A673 (cell line): ENCODE measurements around the gene LRFN4. TPM values are rescaled to one million over a fixed set of nuclear protein-coding genes. Genes with fewer than 3 reads are reported as not detected.

Experiments used
- BruUV-seq: library from RNA; stranded (reverse); fragments of 400-500 nt; replicated peaks from 2 replicates; lab custom pipeline; 2021; lab: Mats Ljungman, UMichigan
- CTCF ChIA-PET: fragments of 300-600 bp; sonication (Branson Sonifier 250); formaldehyde crosslinking; loops from one replicate; lab custom pipeline; 2022; ENCODE audit warnings: antibody characterized with exemption; lab: Charles Lee
- POLR2A ChIA-PET: fragments of 300-600 bp; sonication (Branson Sonifier 250); formaldehyde crosslinking; loops from one replicate; lab custom pipeline; 2022; ENCODE audit warnings: antibody characterized with exemption; ENCODE audit not compliant: low non-redundant PET; lab: Charles Lee
- DNase-seq: peaks from one replicate; pipeline ENCODE4 v3.0.0-alpha.2; 2015; ENCODE audit warnings: low spot score
- H3K27ac ChIP-seq: fragments of 200-600 bp; sonication (generic); 2 replicates; pipeline ENCODE4 v1.5.1; 2016; ENCODE audit warnings: mixed run types, low read depth, mild to moderate bottlenecking, mixed read lengths, antibody characterized with exemption, low read length; ENCODE audit not compliant: poor library complexity, severe bottlenecking
- H3K27me3 ChIP-seq: fragments of 200-600 bp; sonication (generic); replicated peaks from 2 replicates; pipeline ENCODE4 v1.6.1; 2017; ENCODE audit warnings: mixed run types, low read depth, mild to moderate bottlenecking, mixed read lengths, antibody characterized with exemption, low read length; ENCODE audit not compliant: insufficient read depth, poor library complexity
- H3K36me3 ChIP-seq: fragments of 200-600 bp; sonication (generic); 2 replicates; pipeline ENCODE4 v1.6.1; 2016; ENCODE audit warnings: mixed run types, mild to moderate bottlenecking, mixed read lengths, antibody characterized with exemption, low read length; ENCODE audit not compliant: insufficient read depth, poor library complexity, severe bottlenecking
- H3K4me1 ChIP-seq: fragments of 200-600 bp; sonication (generic); 2 replicates; pipeline ENCODE4 v1.6.1; 2017; ENCODE audit warnings: mixed run types, mild to moderate bottlenecking, mixed read lengths, antibody characterized with exemption, low read length; ENCODE audit not compliant: insufficient read depth, poor library complexity, severe bottlenecking
- H3K4me3 ChIP-seq: fragments of 200-600 bp; sonication (generic); 2 replicates; pipeline ENCODE4 v1.5.1; 2016; ENCODE audit warnings: low read depth, mixed run types, mild to moderate bottlenecking, mixed read lengths, low read length; ENCODE audit not compliant: poor library complexity, severe bottlenecking
- H3K9me3 ChIP-seq: fragments of 200-600 bp; sonication (generic); 2 replicates; pipeline ENCODE4 v1.6.1; 2016; ENCODE audit warnings: mixed run types, low read depth, mild to moderate bottlenecking, mixed read lengths, antibody characterized with exemption, low read length; ENCODE audit not compliant: poor library complexity, severe bottlenecking
- CTCF ChIP-seq: fragments of 300-800, 200-600 bp; sonication (generic); conservative IDR thresholded peaks from 2 replicates; pipeline ENCODE4 v1.5.1; 2017; ENCODE audit warnings: low read depth, mild to moderate bottlenecking, antibody characterized with exemption, low read length, moderate library complexity, mixed read lengths
- EZH2 ChIP-seq: fragments of 200-600 bp; sonication (generic); IDR thresholded peaks from 2 replicates; pipeline ENCODE4 v1.6.1; 2017; ENCODE audit warnings: borderline replicate concordance, low read depth, mild to moderate bottlenecking, mixed read lengths, antibody characterized with exemption, low read length; ENCODE audit not compliant: poor library complexity, severe bottlenecking
- intact Hi-C: fragments of 100-400 bp; cut with micrococcal nuclease; formaldehyde crosslinking; loops from one replicate; pipeline ENCODE4 v1.10.0; 2022; ENCODE audit not compliant: unreplicated experiment
- total RNA-seq: library from RNA; stranded (reverse); gene quantifications from 2 replicates; pipeline ENCODE4 v1.2.3, GENCODE V29; 2021

The LRFN4 gene
- total RNA-seq, 1 experiment from 2014 or later = 57.2 TPM

- TF ChIP-seq EZH2 (no peak), CTCF (no peak)
- BruUV-seq = no TSS peak
- ChIA-PET CTCF (interaction anchor here (0.6 to 0.9 kb wide), 2 partner anchors 13 to 236 kb away, joined by 3 read pairs; no protein-coding TSS in a partner anchor), POLR2A (no interaction called here)
- H3K27ac ChIP-seq = no peak overlapping the region
- peaks cover 33% of the 10 kb centered on the region for H3K4me1 ChIP-seq
- no peak overlapping the region for H3K4me3 ChIP-seq
- no peaks in the 10 kb centered on the region for H3K27me3 ChIP-seq
- H3K9me3 ChIP-seq = no peaks in the 10 kb centered on the region
- no peak for DNase-seq
- H3K36me3 ChIP-seq = no peaks in the 10 kb centered on the region
- intact Hi-C loops = no loop called here
Observed at GRCh38 chr11:66884443-66884842, 27.6 kb downstream of the LRFN4 start.

- ChIA-PET POLR2A (no interaction called here), CTCF (interaction anchor here (0.9 kb wide), 1 partner anchor 9 kb away, joined by 4 read pairs; no protein-coding TSS in a partner anchor)
- Histone ChIP-seq H3K27me3 (no peaks in the 10 kb centered on the region), H3K4me1 (peaks cover 29% of the 10 kb centered on the region), H3K36me3 (no peaks in the 10 kb centered on the region), H3K27ac (no peak overlapping the region), H3K4me3 (no peak overlapping the region), H3K9me3 (no peaks in the 10 kb centered on the region)
- BruUV-seq = no TSS peak
- DNase-seq = no peak
- no peak for TF ChIP-seq EZH2
- TF ChIP-seq CTCF = no peak
- intact Hi-C loops = no loop called here
Observed at GRCh38 chr11:66885469-66885868, 28.6 kb downstream of the LRFN4 start.

DNA sequence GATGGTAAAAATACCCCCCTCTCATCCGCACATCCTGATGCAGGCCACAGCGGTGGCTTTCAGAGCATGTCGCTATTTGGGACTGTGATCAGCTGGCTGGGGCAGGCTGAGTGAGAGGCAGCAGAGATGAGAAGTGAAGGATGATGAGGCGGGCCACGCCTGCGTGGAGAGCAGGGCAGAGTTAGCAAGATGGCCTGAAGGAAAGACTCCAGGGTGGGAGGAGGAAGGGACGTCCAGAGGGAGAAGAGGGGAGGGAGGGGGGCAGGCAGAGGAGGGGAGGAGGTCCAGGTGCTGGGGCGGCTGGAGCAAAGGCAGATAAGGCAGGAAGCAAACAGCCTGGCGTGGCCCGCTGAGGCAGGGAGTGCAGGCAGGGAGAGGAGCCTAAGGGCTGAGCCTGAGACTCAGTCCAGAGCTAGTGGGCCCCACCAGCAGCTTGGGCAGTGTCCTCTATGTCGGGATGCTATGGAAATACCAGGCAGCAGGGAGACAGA is 29.1 kb downstream of the LRFN4 start:
- POLR2A ChIA-PET = no interaction called here
- no TSS peak for BruUV-seq

More for the DNA sequence above, 29.1 kb downstream of the LRFN4 start:
- intact Hi-C loops = no loop called here
- CTCF ChIA-PET = interaction anchor here (0.9 kb wide), 1 partner anchor 9 kb away, joined by 4 read pairs; no protein-coding TSS in a partner anchor
- Histone ChIP-seq H3K27me3 (no peaks in the 10 kb centered on the region), H3K36me3 (no peaks in the 10 kb centered on the region), H3K9me3 (no peaks in the 10 kb centered on the region), H3K4me1 (peaks cover 23% of the 10 kb centered on the region), H3K4me3 (no peak overlapping the region), H3K27ac (no peak overlapping the region)
- no peak for TF ChIP-seq CTCF
- TF ChIP-seq EZH2 = no peak
- no peak for DNase-seq
